PFSK-1 (cell line): ENCODE data around the gene PLEKHG3.

Experiments
- FOXP2 ChIP-seq: optimal IDR thresholded peaks from 2 replicates; pipeline ENCODE3; 2011; ENCODE audit warnings: borderline replicate concordance, control low read depth, inconsistent platforms; ENCODE audit not compliant: insufficient read depth; ENCODE audit errors: extremely low read length, extremely low read depth
- POLR2AphosphoS5 ChIP-seq: IDR thresholded peaks from 2 replicates; pipeline ENCODE4 v1.6.1; 2012; ENCODE audit warnings: low read depth, mild to moderate bottlenecking, control low read depth, low read length, moderate library complexity
- REST ChIP-seq, 2 experiments: IDR thresholded peaks; 2 replicates each; pipeline versions ENCODE4 v1.6.1 to v1.8.0; 2011 to 2012; ENCODE audit warnings: low read depth in 2 of 2, low read length in 2 of 2, control low read depth in 1 of 2, inconsistent platforms in 1 of 2, mild to moderate bottlenecking in 1 of 2, moderate library complexity in 1 of 2; ENCODE audit not compliant: insufficient read depth in 1 of 2
- SIN3A ChIP-seq: IDR thresholded peaks from 2 replicates; pipeline ENCODE4 v1.6.1; 2012; ENCODE audit warnings: mild to moderate bottlenecking, low read length, moderate library complexity, borderline replicate concordance; ENCODE audit not compliant: insufficient read depth
- TAF1 ChIP-seq: IDR thresholded peaks from 2 replicates; pipeline ENCODE4 v1.6.1; 2012; ENCODE audit warnings: low read length, control low read depth, borderline replicate concordance; ENCODE audit not compliant: insufficient read depth

The PLEKHG3 gene

GRCh38 chr14:64733321-64733720, 29.1 kb downstream of the PLEKHG3 start:
- TF ChIP-seq FOXP2 (no peak), REST (IDR thresholded peaks at IDR 0.05; ENCODE audit: insufficient read depth in 1 of 2, low read depth in 2 of 2, low read length in 2 of 2) (no peak), TAF1 (no peak), POLR2AphosphoS5 (no peak), SIN3A (no peak)

- TF ChIP-seq POLR2AphosphoS5: no peak
- TF ChIP-seq REST (IDR thresholded peaks at IDR 0.05; ENCODE audit: insufficient read depth in 1 of 2, low read depth in 2 of 2, low read length in 2 of 2): no peak
- no peak for TF ChIP-seq FOXP2
- TF ChIP-seq TAF1: no peak
- no peak for TF ChIP-seq SIN3A
Observed at GRCh38 chr14:64733899-64734298, 29.7 kb downstream of the PLEKHG3 start.

- TF ChIP-seq REST (IDR thresholded peaks at IDR 0.05; ENCODE audit: insufficient read depth in 1 of 2, low read depth in 2 of 2, low read length in 2 of 2) (no peak), SIN3A (no peak), FOXP2 (no peak), TAF1 (no peak)
Observed at GRCh38 chr14:64734990-64735389, 30.8 kb downstream of the PLEKHG3 start.

GRCh38 chr14:64736271-64737169, 32.3 kb downstream of the PLEKHG3 start:
- no peak for TF ChIP-seq POLR2AphosphoS5

GRCh38 chr14:64737391-64738280, 33.4 kb downstream of the PLEKHG3 start:
- TF ChIP-seq REST (IDR thresholded peaks at IDR 0.05; ENCODE audit: insufficient read depth in 1 of 2, low read depth in 2 of 2, low read length in 2 of 2) (no peak), SIN3A (no peak), TAF1 (no peak), POLR2AphosphoS5 (no peak), FOXP2 (no peak)
